Measurements from ENCODE around the gene DDX27. TPM values are rescaled to one million over a fixed set of nuclear protein-coding genes. Genes with fewer than 3 reads are reported as not detected.

DDX27 gene
- total and polyA plus RNA-seq, 9 of the 15 experiments (the other 6 are each of a cell fraction or from before 2014, with no cell fraction given) = 17.9 to 79.3 (median 57.0) TPM

GRCh38 chr20:49278036-49278817 lies 59.0 kb downstream of the DDX27 start, which contains the start of gene ZNFX1 (continued):
- TF ChIP-seq CTCF (IDR thresholded peaks at IDR 0.05 in 2 of 3, conservative IDR thresholded peaks at IDR 0.05 in 1 of 3; ENCODE audit: insufficient read depth in 2 of 3, low read depth in 1 of 3, low read length in 3 of 3) (peak in 2 of 3 experiments; percentile 25 to 29; a peak in 1 of 6 replicates), ZNF511 (CRISPR knock-in tag; IDR thresholded peaks at IDR 0.05) (peak; percentile 69; the same call in 1 of the 2 replicates), PRMT5 (CRISPR knock-in tag; IDR thresholded peaks at IDR 0.05) (no peak), ZBTB43 (CRISPR knock-in tag; IDR thresholded peaks at IDR 0.05) (peak; percentile 19; the same call in 1 of the 2 replicates), RBBP5 (IDR thresholded peaks at IDR 0.05; ENCODE audit: borderline replicate concordance, insufficient read depth, low read length, poor library complexity, severe bottlenecking) (peak; percentile 78), HBP1 (CRISPR knock-in tag; IDR thresholded peaks at IDR 0.05) (peak; percentile 81; the same call in 1 of the 2 replicates), NR2C2 (CRISPR knock-in tag; IDR thresholded peaks at IDR 0.05) (no peak), NR2C2 (tag; IDR thresholded peaks at IDR 0.05) (peak; percentile 69; the same call in 1 of the 2 replicates)
